HUES6 (cell line): ENCODE data around the gene TBC1D24.
"Not testable (repeated sequence)": the region's sequence is repeated elsewhere in the genome, so short reads cannot be mapped to it uniquely, and the experiment has no call there.

Source experiments
- H3K27ac ChIP-seq: 2 replicates; pipeline ENCODE4 v1.7.0; 2013; ENCODE audit warnings: low read depth, mild to moderate bottlenecking, low read length, inconsistent platforms
- H3K27me3 ChIP-seq: 2 replicates; pipeline ENCODE4 v1.6.1; 2013; ENCODE audit warnings: low read length; ENCODE audit not compliant: control insufficient read depth, insufficient read depth
- H3K36me3 ChIP-seq: 2 replicates; pipeline ENCODE4 v1.6.1; 2013; ENCODE audit warnings: low read length; ENCODE audit not compliant: control insufficient read depth, insufficient read depth
- H3K4me1 ChIP-seq: 2 replicates; pipeline ENCODE4 v1.6.1; 2013; ENCODE audit warnings: low read length; ENCODE audit not compliant: control insufficient read depth, insufficient read depth
- H3K4me3 ChIP-seq: 2 replicates; pipeline ENCODE4 v1.5.1; 2013; ENCODE audit warnings: low read depth, low read length
- H3K9ac ChIP-seq: one replicate; pipeline ENCODE4 v1.6.1; 2013; ENCODE audit warnings: mild to moderate bottlenecking, low read length
- H3K9me3 ChIP-seq: 2 replicates; pipeline ENCODE4 v1.6.1; 2013; ENCODE audit warnings: low read depth, low read length; ENCODE audit not compliant: control insufficient read depth, insufficient read depth

The TBC1D24 gene

DNA sequence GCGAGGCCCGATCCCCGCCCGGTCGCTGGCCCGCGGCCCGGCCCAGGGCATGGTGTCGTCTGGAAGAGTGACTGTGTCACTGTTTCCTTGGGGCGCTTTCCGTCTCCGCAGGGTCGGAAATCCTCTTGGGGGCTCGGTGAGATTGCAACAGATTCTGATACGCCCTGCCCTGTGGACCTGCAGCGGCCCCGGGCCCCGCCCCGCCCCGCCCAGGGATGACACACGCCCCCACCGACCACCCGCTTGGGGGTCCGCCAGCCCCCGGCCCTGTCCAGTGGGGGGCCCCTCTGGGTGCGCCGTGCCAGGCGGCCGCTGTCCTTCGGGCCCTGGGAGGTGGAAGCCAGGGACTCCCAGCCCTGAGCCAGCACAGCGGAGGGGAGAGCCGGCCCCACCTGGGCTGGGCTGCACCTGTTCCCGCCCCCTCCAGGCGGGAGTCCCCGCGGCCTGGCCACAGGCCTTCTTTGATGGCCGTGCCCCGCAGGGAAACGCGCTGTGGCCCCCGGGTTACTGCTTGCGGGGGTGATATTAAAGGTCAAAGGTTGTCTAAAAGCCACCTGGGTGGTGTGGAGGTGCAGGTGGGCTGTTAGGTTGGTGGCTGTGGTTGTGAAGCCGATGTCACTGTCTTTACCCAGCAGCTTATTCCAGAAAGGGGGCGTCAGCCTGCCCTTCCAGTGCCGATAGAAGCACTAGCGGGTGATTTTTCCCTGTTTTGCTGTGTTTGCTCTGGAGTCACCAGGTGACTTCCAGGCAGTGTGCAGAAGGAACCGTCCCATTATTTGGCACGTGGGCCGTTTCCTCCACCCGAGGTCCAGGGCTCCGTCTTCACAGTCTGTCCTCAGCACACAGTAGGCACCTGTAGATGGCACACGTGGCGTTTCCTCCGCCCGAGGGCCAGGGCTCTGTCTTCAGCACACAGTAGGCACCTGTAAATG, 752 bp downstream of the TBC1D24 start:
- peaks cover 44% of the 10 kb centered on the region for H3K27me3 ChIP-seq
- H3K36me3 ChIP-seq, result no peaks in the 10 kb centered on the region
- no peak overlapping the region for H3K9ac ChIP-seq
- H3K4me3 ChIP-seq, result peak overlapping the region; percentile 78
- H3K9me3 ChIP-seq, result no peaks in the 10 kb centered on the region
- H3K27ac ChIP-seq, result no peak overlapping the region
- H3K4me1 ChIP-seq, result peaks cover 18% of the 10 kb centered on the region

DNA sequence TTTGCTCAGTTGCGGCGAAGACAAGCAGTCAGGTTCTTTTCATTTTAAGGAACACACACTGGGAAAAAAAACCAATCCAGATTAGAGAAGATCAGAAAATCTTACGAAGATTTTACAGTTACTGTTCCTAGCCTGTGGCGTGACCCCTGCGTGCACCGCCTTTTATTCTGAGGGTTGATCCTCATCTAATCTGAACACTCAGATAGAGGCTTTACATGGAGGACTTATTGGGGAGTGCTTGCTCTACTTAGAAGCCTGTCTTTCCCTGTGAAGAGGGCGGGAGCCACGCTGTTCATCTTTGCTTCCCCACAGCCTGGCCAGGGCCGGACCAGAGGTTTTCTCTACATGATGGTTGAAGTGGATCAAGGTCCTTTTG, 1.4 kb downstream of the TBC1D24 start:
- H3K27me3 ChIP-seq, result peaks cover 42% of the 10 kb centered on the region
- no peak overlapping the region for H3K4me3 ChIP-seq
- H3K9ac ChIP-seq, result no peak overlapping the region
- no peaks in the 10 kb centered on the region for H3K36me3 ChIP-seq
- H3K9me3 ChIP-seq, result no peaks in the 10 kb centered on the region
- H3K27ac ChIP-seq, result no peak overlapping the region
- H3K4me1 ChIP-seq, result peaks cover 16% of the 10 kb centered on the region

DNA sequence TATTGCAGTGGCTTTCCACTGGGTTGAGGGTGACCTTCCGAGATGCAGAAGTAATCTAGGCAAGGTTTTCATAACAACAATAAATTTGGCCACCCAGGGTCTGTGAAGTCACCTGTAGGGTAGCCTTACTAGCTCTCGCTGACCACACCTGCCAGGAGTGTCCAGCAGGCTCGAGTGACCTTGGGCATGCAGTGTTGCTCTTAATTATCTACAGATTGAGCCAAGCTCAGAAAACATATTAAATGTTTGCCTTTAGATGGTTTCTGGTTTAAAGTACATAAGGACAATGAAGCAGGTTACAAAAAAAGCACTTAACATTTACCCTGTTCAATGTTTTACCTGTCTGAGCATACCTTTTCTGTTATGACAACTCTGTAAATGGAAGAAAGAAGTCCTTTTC, 1.8 kb downstream of the TBC1D24 start:
- Histone ChIP-seq H3K4me3 (no peak overlapping the region), H3K27me3 (peaks cover 38% of the 10 kb centered on the region)

DNA sequence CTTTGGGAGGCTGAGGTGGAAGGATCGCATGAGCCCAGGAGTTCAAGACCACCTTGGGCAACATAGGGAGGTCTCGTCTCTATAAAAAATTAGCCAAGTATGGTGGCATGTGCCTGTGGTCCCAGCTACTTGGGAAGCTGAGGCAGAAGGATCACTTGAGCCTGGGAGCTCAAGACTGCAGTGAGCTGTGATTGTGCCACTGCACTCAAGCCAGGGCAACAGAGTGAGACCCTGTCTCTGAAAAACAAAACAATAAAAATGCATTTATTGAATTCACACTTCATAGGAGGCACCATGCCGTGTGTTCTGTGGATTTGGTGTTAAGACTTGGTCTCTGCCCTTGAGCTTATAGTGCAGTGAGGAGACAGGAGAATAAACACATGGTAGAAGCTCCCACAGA, 2.4 kb downstream of the TBC1D24 start:
- no peak overlapping the region for H3K9ac ChIP-seq
- no peak overlapping the region for H3K4me3 ChIP-seq
- H3K27me3 ChIP-seq, result peaks cover 32% of the 10 kb centered on the region
- no peaks in the 10 kb centered on the region for H3K36me3 ChIP-seq
- peaks cover 9% of the 10 kb centered on the region for H3K4me1 ChIP-seq
- H3K9me3 ChIP-seq, result no peaks in the 10 kb centered on the region
- no peak overlapping the region for H3K27ac ChIP-seq

More for the DNA sequence above, 1.8 kb downstream of the TBC1D24 start:
- Histone ChIP-seq H3K9me3 (no peaks in the 10 kb centered on the region), H3K9ac (no peak overlapping the region), H3K4me1 (peaks cover 15% of the 10 kb centered on the region), H3K27ac (no peak overlapping the region), H3K36me3 (no peaks in the 10 kb centered on the region)

DNA sequence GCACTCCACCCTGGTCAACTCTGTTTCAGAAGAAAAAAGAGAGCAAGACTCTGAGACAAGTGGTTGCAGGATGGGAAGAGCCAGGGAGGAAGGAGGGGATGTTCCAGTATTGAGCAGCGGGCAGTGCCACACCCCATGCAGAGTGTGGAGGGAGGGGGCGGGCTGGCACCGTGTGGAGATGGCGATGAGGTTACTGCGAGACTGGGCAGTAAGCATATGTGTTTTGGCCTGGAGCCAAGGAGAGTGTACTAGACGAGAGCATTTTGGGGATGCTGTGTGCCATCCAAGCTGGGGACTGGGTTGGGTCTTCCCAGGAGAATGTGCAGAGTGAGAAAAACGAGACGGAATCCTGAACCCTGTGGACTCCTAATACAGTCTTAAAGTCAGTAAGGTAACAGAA, 3.4 kb downstream of the TBC1D24 start:
- no peaks in the 10 kb centered on the region for H3K9me3 ChIP-seq
- no peaks in the 10 kb centered on the region for H3K36me3 ChIP-seq
- H3K4me1 ChIP-seq, result peaks cover 2% of the 10 kb centered on the region
- peaks cover 22% of the 10 kb centered on the region for H3K27me3 ChIP-seq
- no peak overlapping the region for H3K9ac ChIP-seq
- no peak overlapping the region for H3K27ac ChIP-seq
- no peak overlapping the region for H3K4me3 ChIP-seq

DNA sequence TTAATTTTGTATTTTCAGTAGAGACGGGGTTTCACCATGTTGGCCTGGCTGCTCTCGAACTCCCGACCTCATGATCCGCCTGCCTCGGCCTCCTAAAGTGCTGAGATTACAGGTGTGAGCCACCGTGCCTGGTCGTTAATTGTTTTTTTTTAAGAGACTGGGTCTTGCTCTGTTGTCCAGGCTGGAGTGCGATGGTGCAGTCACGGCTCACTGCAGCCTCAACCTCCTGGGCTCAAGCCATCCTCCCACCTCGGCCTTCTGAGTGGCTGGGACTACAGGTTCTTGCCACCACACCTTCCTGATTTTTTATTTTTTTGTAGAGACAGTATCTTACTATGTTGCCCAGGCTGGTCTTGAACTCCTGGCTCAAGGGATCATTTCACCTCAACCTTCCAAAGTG, 5.1 kb downstream of the TBC1D24 start:
- H3K9me3 ChIP-seq, H3K27ac ChIP-seq, H3K4me1 ChIP-seq, H3K36me3 ChIP-seq, H3K4me3 ChIP-seq, H3K9ac ChIP-seq: not testable (repeated sequence)
- H3K27me3 ChIP-seq, result peaks cover 14% of the 10 kb centered on the region; the same call in 1 of the 2 replicates

DNA sequence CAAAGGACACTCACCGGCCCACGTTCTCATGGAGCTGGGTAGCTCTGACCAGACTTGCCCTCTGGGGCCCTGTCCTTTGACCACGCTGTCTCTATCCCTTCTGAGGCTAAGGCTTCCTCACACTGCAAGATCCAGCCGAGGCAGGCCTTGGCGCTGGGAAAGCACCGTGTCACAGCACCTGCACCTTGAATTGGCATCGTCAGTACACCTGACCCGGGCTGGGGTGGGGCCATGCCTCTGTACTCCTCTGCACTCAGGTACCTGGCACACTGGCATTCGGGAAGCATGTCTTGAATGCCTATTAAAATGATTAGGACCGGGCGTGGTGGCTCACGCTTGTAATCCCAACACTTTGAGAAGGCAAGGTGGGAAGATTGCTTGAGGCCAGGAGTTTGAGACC, 6.0 kb downstream of the TBC1D24 start:
- Histone ChIP-seq H3K9me3 (no peaks in the 10 kb centered on the region), H3K4me3 (no peak overlapping the region), H3K9ac (no peak overlapping the region), H3K4me1 (no peaks in the 10 kb centered on the region), H3K27me3 (peaks cover 9% of the 10 kb centered on the region; the same call in 1 of the 2 replicates), H3K36me3 (no peaks in the 10 kb centered on the region), H3K27ac (no peak overlapping the region)

DNA sequence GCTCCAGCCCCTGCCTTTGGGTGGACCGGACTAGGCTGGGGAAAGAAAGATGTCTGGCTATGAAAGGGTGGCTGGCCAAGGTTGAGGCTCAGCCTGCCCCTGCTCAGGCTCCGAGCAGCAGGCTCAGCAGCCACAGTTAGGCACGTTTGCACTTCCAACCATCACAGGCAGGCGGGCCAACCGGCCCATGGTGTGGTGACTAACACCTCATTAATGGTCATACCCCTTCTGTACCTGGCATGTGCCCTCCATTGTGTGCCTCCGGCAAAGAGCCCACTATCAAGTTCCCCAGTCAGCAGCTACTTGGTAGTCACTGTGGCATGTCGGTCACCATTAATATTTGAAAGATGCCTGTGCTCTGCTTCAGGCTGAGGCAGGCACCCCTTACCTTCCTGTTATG, 6.7 kb downstream of the TBC1D24 start:
- H3K27ac ChIP-seq, result no peak overlapping the region

DNA sequence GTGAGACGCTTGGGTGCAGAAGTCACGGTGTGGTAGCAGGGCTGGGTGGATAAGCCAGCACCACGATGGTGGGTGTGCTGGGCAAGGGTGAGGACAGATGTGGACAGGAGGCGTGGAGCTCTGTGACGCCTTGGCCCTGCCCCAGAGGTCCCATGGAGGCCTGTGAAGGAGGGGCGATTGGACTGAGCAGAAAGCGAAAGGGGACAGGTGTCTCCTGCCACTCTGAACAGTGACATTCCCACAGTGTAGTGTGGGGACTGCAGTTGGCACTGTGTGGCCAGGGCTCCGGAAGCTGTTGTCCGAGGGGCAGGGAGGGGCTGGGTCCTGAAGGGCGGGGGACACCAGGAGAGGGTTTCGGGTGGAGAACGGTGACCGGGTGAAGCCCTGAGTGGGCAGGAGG, 7.3 kb downstream of the TBC1D24 start:
- no peak overlapping the region for H3K27ac ChIP-seq

More for the DNA sequence above, 6.7 kb downstream of the TBC1D24 start:
- H3K27me3 ChIP-seq, result peaks cover 1% of the 10 kb centered on the region; the same call in 1 of the 2 replicates
- H3K36me3 ChIP-seq, result no peaks in the 10 kb centered on the region
- H3K9me3 ChIP-seq, result no peaks in the 10 kb centered on the region
- H3K9ac ChIP-seq, result no peak overlapping the region
- no peak overlapping the region for H3K4me3 ChIP-seq
- no peaks in the 10 kb centered on the region for H3K4me1 ChIP-seq

DNA sequence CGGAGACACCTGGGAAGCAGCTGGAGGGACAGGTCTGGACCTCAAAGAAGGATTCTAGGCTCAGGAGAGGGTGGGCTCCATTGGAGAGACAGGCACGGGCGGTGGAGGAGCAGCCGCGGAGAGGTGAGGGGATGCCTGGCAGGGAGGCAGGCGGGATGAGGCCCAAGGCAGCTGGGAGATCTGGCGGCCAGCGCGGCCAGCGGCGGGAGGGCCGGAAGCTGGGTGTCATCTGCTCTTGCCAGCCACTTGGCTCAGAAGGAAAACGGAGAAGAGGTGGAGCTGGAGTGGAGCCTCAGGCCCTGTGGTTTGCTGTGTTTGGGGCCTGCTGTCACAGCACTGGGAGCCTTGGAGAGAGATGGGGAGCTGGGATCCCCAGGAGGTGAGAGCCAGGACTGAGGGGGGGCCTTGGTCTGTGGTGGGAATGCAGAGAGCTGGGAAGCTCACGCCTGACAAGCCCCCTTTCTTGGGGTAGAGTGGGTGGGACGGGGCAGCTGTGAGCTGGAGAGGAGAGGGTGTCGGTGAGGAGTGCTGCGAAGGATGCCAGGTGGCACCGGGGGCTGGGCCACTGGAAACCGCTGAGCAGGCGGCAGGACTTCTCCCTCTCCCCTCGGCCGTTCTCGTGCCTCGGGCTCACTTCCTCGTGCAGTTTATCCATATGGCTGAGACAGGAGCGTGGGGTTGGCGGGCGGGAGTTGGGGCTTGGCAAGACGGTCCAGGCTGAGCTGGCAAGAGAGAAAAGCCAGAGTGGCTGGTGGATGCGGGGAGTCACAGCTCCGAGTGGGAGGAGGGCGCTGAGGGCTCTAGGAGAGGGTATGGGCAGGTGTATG, 8.0 kb downstream of the TBC1D24 start:
- Histone ChIP-seq H3K27ac (no peak overlapping the region; the same call in 1 of the 2 replicates), H3K4me1 (peaks cover 11% of the 10 kb centered on the region), H3K9me3 (no peaks in the 10 kb centered on the region), H3K4me3 (no peak overlapping the region), H3K36me3 (no peaks in the 10 kb centered on the region), H3K9ac (no peak overlapping the region), H3K27me3 (no peaks in the 10 kb centered on the region)

More for the DNA sequence above, 7.3 kb downstream of the TBC1D24 start:
- H3K4me3 ChIP-seq, result no peak overlapping the region
- H3K36me3 ChIP-seq, result no peaks in the 10 kb centered on the region
- no peak overlapping the region for H3K9ac ChIP-seq
- no peaks in the 10 kb centered on the region; the same call in 1 of the 2 replicates for H3K27me3 ChIP-seq
- no peaks in the 10 kb centered on the region for H3K9me3 ChIP-seq
- H3K4me1 ChIP-seq, result peaks cover 4% of the 10 kb centered on the region
